SK-N-MC (cell line): Measurements from ENCODE around the gene STK32A.

Experiments
- DNase-seq: peaks from one replicate; pipeline ENCODE4 v3.0.0-alpha.2; 2011; ENCODE audit warnings: low read depth, low spot score
- H3K27ac ChIP-seq: fragments of 200-600 bp; sonication (generic); 2 replicates; pipeline ENCODE4 v1.5.1; 2016; ENCODE audit warnings: mixed run types
- H3K36me3 ChIP-seq: fragments of 200-600 bp; sonication (generic); 2 replicates; pipeline ENCODE4 v1.6.1; 2017; ENCODE audit warnings: antibody characterized with exemption, low read length, mixed read lengths; ENCODE audit not compliant: insufficient read depth
- H3K4me3 ChIP-seq: fragments of 200-600 bp; sonication (generic); 2 replicates; pipeline ENCODE4 v1.5.1; 2016
- H3K9ac ChIP-seq: fragments of 200-600 bp; sonication (generic); 2 replicates; pipeline ENCODE4 v1.8.0; 2017; ENCODE audit warnings: mixed run types, mixed read lengths; ENCODE audit not compliant: insufficient read length
- H3K9me3 ChIP-seq: fragments of 200-600 bp; sonication (generic); 2 replicates; pipeline ENCODE4 v1.6.1; 2017; ENCODE audit warnings: low read depth, mild to moderate bottlenecking, antibody characterized with exemption, low read length, moderate library complexity, mixed read lengths
- EZH2 ChIP-seq: fragments of 200-600 bp; sonication (generic); IDR thresholded peaks from one replicate; pipeline ENCODE4 v1.6.1; 2017; ENCODE audit warnings: antibody characterized with exemption
- FOXP2 ChIP-seq: optimal IDR thresholded peaks from 2 replicates; pipeline ENCODE3; 2011; ENCODE audit warnings: mild to moderate bottlenecking, moderate library complexity; ENCODE audit not compliant: insufficient read depth; ENCODE audit errors: extremely low read length, control extremely low read depth
- POLR2AphosphoS5 ChIP-seq: IDR thresholded peaks from 2 replicates; pipeline ENCODE4 v1.6.1; 2012; ENCODE audit warnings: mild to moderate bottlenecking, low read depth, low read length, borderline replicate concordance

Gene STK32A

GRCh38 chr5:147397616-147398015 is 162.8 kb downstream of the STK32A start:
- H3K36me3 ChIP-seq: peaks cover 42% of the 10 kb centered on the region
- no peak overlapping the region for H3K4me3 ChIP-seq
- H3K27ac ChIP-seq: no peak overlapping the region
- no peak for DNase-seq
- H3K9me3 ChIP-seq: no peaks in the 10 kb centered on the region
- H3K9ac ChIP-seq: no peak overlapping the region
- TF ChIP-seq POLR2AphosphoS5 (no peak), EZH2 (no peak), FOXP2 (no peak)

- Histone ChIP-seq H3K27ac (no peak overlapping the region), H3K9ac (no peak overlapping the region), H3K4me3 (no peak overlapping the region), H3K36me3 (peaks cover 42% of the 10 kb centered on the region), H3K9me3 (no peaks in the 10 kb centered on the region)
- no peak for DNase-seq
- TF ChIP-seq EZH2 (no peak), FOXP2 (no peak), POLR2AphosphoS5 (no peak)
Measured at GRCh38 chr5:147398860-147399259, 164.0 kb downstream of the STK32A start.

- no peak for DNase-seq
- H3K9ac ChIP-seq: no peak overlapping the region
- H3K9me3 ChIP-seq: no peaks in the 10 kb centered on the region
- no peak overlapping the region for H3K27ac ChIP-seq
- H3K36me3 ChIP-seq: peaks cover 45% of the 10 kb centered on the region
- TF ChIP-seq FOXP2 (no peak), POLR2AphosphoS5 (no peak), EZH2 (no peak)
- H3K4me3 ChIP-seq: no peak overlapping the region
Measured at GRCh38 chr5:147400126-147400809, 165.4 kb downstream of the STK32A start.

- no peak for TF ChIP-seq EZH2
- TF ChIP-seq POLR2AphosphoS5: no peak
- TF ChIP-seq FOXP2: no peak
- Histone ChIP-seq H3K4me3 (no peak overlapping the region), H3K36me3 (peaks cover 48% of the 10 kb centered on the region), H3K27ac (no peak overlapping the region), H3K9ac (no peak overlapping the region), H3K9me3 (no peaks in the 10 kb centered on the region)
- no peak for DNase-seq
Measured at GRCh38 chr5:147400881-147401280, 166.1 kb downstream of the STK32A start.

- peaks cover 44% of the 10 kb centered on the region; the same call in 1 of the 2 replicates for H3K36me3 ChIP-seq
- no peak for DNase-seq
- no peaks in the 10 kb centered on the region for H3K9me3 ChIP-seq
- TF ChIP-seq FOXP2 (no peak), POLR2AphosphoS5 (no peak), EZH2 (no peak)
- no peak overlapping the region for H3K27ac ChIP-seq
- no peak overlapping the region for H3K9ac ChIP-seq
- H3K4me3 ChIP-seq: no peak overlapping the region
Measured at GRCh38 chr5:147403651-147404640, 169.1 kb downstream of the STK32A start.

GRCh38 chr5:147404706-147405105 is 169.9 kb downstream of the STK32A start:
- Histone ChIP-seq H3K27ac (no peak overlapping the region), H3K9me3 (no peaks in the 10 kb centered on the region), H3K36me3 (peaks cover 47% of the 10 kb centered on the region; the same call in 1 of the 2 replicates), H3K4me3 (no peak overlapping the region), H3K9ac (no peak overlapping the region)
- no peak for DNase-seq
- no peak for TF ChIP-seq POLR2AphosphoS5
- TF ChIP-seq EZH2: no peak
- TF ChIP-seq FOXP2: no peak

GRCh38 chr5:147406636-147407035 is 171.8 kb downstream of the STK32A start:
- Histone ChIP-seq H3K9me3 (no peaks in the 10 kb centered on the region), H3K4me3 (no peak overlapping the region), H3K9ac (no peak overlapping the region), H3K27ac (no peak overlapping the region), H3K36me3 (peaks cover 39% of the 10 kb centered on the region; the same call in 1 of the 2 replicates)
- DNase-seq: no peak
- TF ChIP-seq POLR2AphosphoS5: no peak

- Histone ChIP-seq H3K36me3 (peaks cover 40% of the 10 kb centered on the region), H3K9ac (no peak overlapping the region), H3K4me3 (no peak overlapping the region), H3K27ac (no peak overlapping the region), H3K9me3 (no peaks in the 10 kb centered on the region)
- DNase-seq: no peak
- TF ChIP-seq POLR2AphosphoS5: no peak
- no peak for TF ChIP-seq EZH2
- no peak for TF ChIP-seq FOXP2
Measured at GRCh38 chr5:147407094-147407681, 172.4 kb downstream of the STK32A start.
